Uterus (tissue), 4 donors: ENCODE measurements around the gene NPHP4. TPM values are rescaled to one million over a fixed set of nuclear protein-coding genes. Genes with fewer than 3 reads are reported as not detected.

Experiments
- DNase-seq, 2 donors: peaks; one replicate each; pipeline ENCODE4 v3.0.0-alpha.2; 2019 to 2020
- H3K27ac ChIP-seq, 2 donors: fragments of 200-600 bp; sonication (generic); 1 replicate in 1 of 2; 2 replicates in 1 of 2; pipeline ENCODE4 v1.5.1; 2016 to 2018
- H3K27me3 ChIP-seq, 2 donors: fragments of 200-600 bp; sonication (generic); one replicate each; pipeline ENCODE4 v1.5.1; 2018 to 2019; ENCODE audit warnings: control low read depth in 1 of 2
- H3K36me3 ChIP-seq, 2 donors: fragments of 200-600 bp; sonication (generic); one replicate each; pipeline ENCODE4 v1.5.1; 2019; ENCODE audit warnings: control low read depth in 1 of 2
- H3K4me1 ChIP-seq, 2 donors: fragments of 200-600 bp; sonication (generic); one replicate each; pipeline ENCODE4 v1.5.1; 2018 to 2019; ENCODE audit warnings: control low read depth in 1 of 2
- H3K4me3 ChIP-seq, 2 donors: fragments of 200-600 bp; sonication (generic); 1 replicate in 1 of 2; 2 replicates in 1 of 2; pipeline ENCODE4 v1.5.1; 2018 to 2019; ENCODE audit warnings: mild to moderate bottlenecking in 1 of 2
- H3K9me3 ChIP-seq, 2 donors: fragments of 200-600 bp; sonication (generic); one replicate each; pipeline ENCODE4 v1.5.1; 2019; ENCODE audit warnings: control low read depth in 1 of 2
- CTCF ChIP-seq, 4 experiments: fragments of 200-600 bp in 2 of 4; fragments of 450-650 bp in 2 of 4; sonication (generic) in 2 of 4; IDR thresholded peaks; one replicate each; pipeline ENCODE4 v1.5.1; 2016 to 2019; ENCODE audit warnings: antibody characterized with exemption in 4 of 4, mild to moderate bottlenecking in 2 of 4, moderate library complexity in 1 of 4
- POLR2A ChIP-seq, 2 donors: fragments of 450-650 bp; IDR thresholded peaks; one replicate each; pipeline ENCODE4 v1.6.1; 2016; ENCODE audit warnings: antibody characterized with exemption in 2 of 2, mild to moderate bottlenecking in 1 of 2, moderate library complexity in 1 of 2
- intact Hi-C: fragments of 100-400 bp; cut with DNase I; formaldehyde crosslinking; loops from one replicate; pipeline ENCODE4 v1.15.1; 2023; ENCODE audit warnings: low total_unique reads
- total RNA-seq, 4 donors: library from RNA; depleted of rRNA in 3 of 4; stranded (reverse); fragments of >200 nt in 3 of 4; gene quantifications; one replicate each; pipeline versions ENCODE4 v1.1.0 to v1.2.4, GENCODE V29; 2014 to 2023
- donor health status: DM: yes; HTN: yes; CAD: no.

Gene NPHP4
- total RNA-seq, 4 donors from 2014 or later, result 1.3 to 16.2 (median 7.0) TPM

- Histone ChIP-seq H3K27me3 (no peaks in the 10 kb centered on the region), H3K4me1 (no peaks in the 10 kb centered on the region), H3K27ac (no peak overlapping the region), H3K4me3 (no peak overlapping the region), H3K9me3 (no peaks in the 10 kb centered on the region), H3K36me3 (no peaks in the 10 kb centered on the region)
- intact Hi-C loops, result no loop called here
- no peak for DNase-seq
- TF ChIP-seq CTCF (IDR thresholded peaks at IDR 0.05), result peak; percentile 10 to 38 (median 33)
- TF ChIP-seq POLR2A (IDR thresholded peaks at IDR 0.05), result no peak
These were observed 41.9 kb upstream of the NPHP4 start for GRCh38 chr1:6033986-6034749.

- TF ChIP-seq CTCF (IDR thresholded peaks at IDR 0.05) (no peak), POLR2A (IDR thresholded peaks at IDR 0.05) (no peak)
- no peak overlapping the region for H3K4me3 ChIP-seq
- intact Hi-C loops, result no loop called here
These were observed 40.9 kb upstream of the NPHP4 start for GRCh38 chr1:6033124-6033523.

GRCh38 chr1:6030547-6031261, 38.5 kb upstream of the NPHP4 start:
- Histone ChIP-seq H3K4me1 (no peaks in the 10 kb centered on the region), H3K36me3 (no peaks in the 10 kb centered on the region), H3K9me3 (no peaks in the 10 kb centered on the region), H3K27ac (no peak overlapping the region), H3K27me3 (no peaks in the 10 kb centered on the region), H3K4me3 (no peak overlapping the region)
- intact Hi-C loops, result no loop called here
- TF ChIP-seq POLR2A (IDR thresholded peaks at IDR 0.05) (no peak), CTCF (IDR thresholded peaks at IDR 0.05) (no peak)
- no peak for DNase-seq

More at GRCh38 chr1:6033124-6033523, 40.9 kb upstream of the NPHP4 start:
- H3K27ac ChIP-seq, result no peak overlapping the region
- H3K27me3 ChIP-seq, result no peaks in the 10 kb centered on the region
- H3K36me3 ChIP-seq, result no peaks in the 10 kb centered on the region
- no peaks in the 10 kb centered on the region for H3K9me3 ChIP-seq
- no peaks in the 10 kb centered on the region for H3K4me1 ChIP-seq
- DNase-seq, result no peak

GRCh38 chr1:6030132-6030531, 37.9 kb upstream of the NPHP4 start:
- intact Hi-C loops, result no loop called here
- no peak overlapping the region for H3K4me3 ChIP-seq
- no peaks in the 10 kb centered on the region for H3K36me3 ChIP-seq
- no peaks in the 10 kb centered on the region for H3K27me3 ChIP-seq
- TF ChIP-seq CTCF (IDR thresholded peaks at IDR 0.05), result no peak
- TF ChIP-seq POLR2A (IDR thresholded peaks at IDR 0.05), result no peak
- no peak overlapping the region for H3K27ac ChIP-seq
- H3K9me3 ChIP-seq, result no peaks in the 10 kb centered on the region
- DNase-seq, result no peak
- no peaks in the 10 kb centered on the region for H3K4me1 ChIP-seq

- H3K9me3 ChIP-seq, result no peaks in the 10 kb centered on the region
- no peaks in the 10 kb centered on the region for H3K27me3 ChIP-seq
- DNase-seq, result no peak
- TF ChIP-seq CTCF (IDR thresholded peaks at IDR 0.05) (no peak), POLR2A (IDR thresholded peaks at IDR 0.05) (no peak)
- H3K27ac ChIP-seq, result no peak overlapping the region
- no peaks in the 10 kb centered on the region for H3K36me3 ChIP-seq
- no peaks in the 10 kb centered on the region for H3K4me1 ChIP-seq
- intact Hi-C loops, result no loop called here
- H3K4me3 ChIP-seq, result no peak overlapping the region
These were observed 37.1 kb upstream of the NPHP4 start for GRCh38 chr1:6029351-6029750.
